Progenitor cell of endocrine pancreas (in vitro differentiated cells): ENCODE results near the gene ITPKC. TPM values are rescaled to one million over a fixed set of nuclear protein-coding genes. Genes with fewer than 3 reads are reported as not detected.
"Not testable (repeated sequence)": the region's sequence is repeated elsewhere in the genome, so short reads cannot be mapped to it uniquely, and the experiment has no call there.

Source experiments
- DNase-seq: peaks from one replicate; pipeline ENCODE4 v3.0.0; 2021; ENCODE audit warnings: low spot score; ENCODE audit not compliant: unreplicated experiment
- H3K27ac Mint-ChIP-seq: 2 replicates; pipeline ENCODE4 v1.8.0; 2021; ENCODE audit warnings: mild to moderate bottlenecking, moderate library complexity, mixed read lengths
- H3K27me3 Mint-ChIP-seq: 2 replicates; pipeline ENCODE4 v1.8.0; 2021; ENCODE audit warnings: mixed read lengths
- H3K36me3 Mint-ChIP-seq: 2 replicates; pipeline ENCODE4 v1.8.0; 2022; ENCODE audit warnings: mixed read lengths; ENCODE audit not compliant: insufficient read depth
- H3K4me1 Mint-ChIP-seq: 2 replicates; pipeline ENCODE4 v1.8.0; 2021; ENCODE audit warnings: low read depth, mixed read lengths
- H3K4me3 Mint-ChIP-seq: 2 replicates; pipeline ENCODE4 v1.8.0; 2021; ENCODE audit warnings: low read depth, mild to moderate bottlenecking, moderate library complexity, mixed read lengths
- H3K9me3 Mint-ChIP-seq: 2 replicates; pipeline ENCODE4 v1.8.0; 2021; ENCODE audit warnings: low read depth, mixed read lengths
- total RNA-seq: library from RNA; stranded (reverse); gene quantifications from 2 replicates; pipeline ENCODE4 v1.2.1, GENCODE V29; 2021
- TF ChIP-seq, protein P1 (sequence below): fragments of 200-600 bp; sonication (generic); IDR thresholded peaks from one replicate; pipeline ENCODE4 v1.5.0; 2021; ENCODE audit warnings: antibody characterized with exemption, mild to moderate bottlenecking; ENCODE audit not compliant: unreplicated experiment

Gene ITPKC
- total RNA-seq, 1 donor from 2014 or later, result 20.1 TPM

DNA sequence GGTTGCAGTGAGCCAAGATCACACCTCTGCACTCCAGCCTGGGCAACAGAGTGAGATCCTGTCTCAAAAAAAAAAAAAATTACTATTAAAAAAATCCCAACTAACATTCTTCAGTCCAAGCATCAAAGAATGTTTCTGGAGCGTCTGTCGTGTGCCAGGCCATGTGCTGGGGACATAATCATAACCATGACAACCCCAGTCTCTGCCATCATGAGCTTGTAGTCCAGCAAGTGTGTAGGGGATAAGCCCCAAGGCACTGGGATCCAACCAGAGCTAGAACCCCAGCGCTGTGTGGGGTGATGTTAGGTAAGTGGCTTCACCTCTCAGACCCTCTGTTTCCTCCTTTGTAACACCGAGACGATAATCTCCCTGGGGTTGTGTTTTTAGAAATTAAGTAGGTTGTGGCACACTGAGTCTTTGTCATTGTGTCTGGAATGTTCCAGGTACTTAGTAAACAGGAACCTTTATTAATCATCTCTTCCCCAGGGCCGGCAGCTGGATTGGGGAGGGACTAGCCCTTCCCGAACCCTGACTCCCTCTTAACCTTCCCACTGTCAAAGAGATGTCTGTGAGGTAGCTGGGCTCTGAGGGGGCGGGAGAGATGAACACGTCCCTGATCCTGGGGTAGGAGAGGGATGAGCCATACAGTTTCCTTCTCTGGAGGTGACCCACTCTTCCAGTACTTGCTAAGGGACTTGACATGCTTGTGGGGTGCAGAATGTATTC lies 5.2 kb downstream of the ITPKC start:
- Mint-ChIP-seq H3K36me3 (peaks cover 19% of the 10 kb centered on the region), H3K4me1 (peaks cover 24% of the 10 kb centered on the region), H3K27ac (peak overlapping the region; percentile 40), H3K9me3 (no peaks in the 10 kb centered on the region), H3K27me3 (no peaks in the 10 kb centered on the region), H3K4me3 (no peak overlapping the region)
- TF ChIP-seq, protein P1, sequence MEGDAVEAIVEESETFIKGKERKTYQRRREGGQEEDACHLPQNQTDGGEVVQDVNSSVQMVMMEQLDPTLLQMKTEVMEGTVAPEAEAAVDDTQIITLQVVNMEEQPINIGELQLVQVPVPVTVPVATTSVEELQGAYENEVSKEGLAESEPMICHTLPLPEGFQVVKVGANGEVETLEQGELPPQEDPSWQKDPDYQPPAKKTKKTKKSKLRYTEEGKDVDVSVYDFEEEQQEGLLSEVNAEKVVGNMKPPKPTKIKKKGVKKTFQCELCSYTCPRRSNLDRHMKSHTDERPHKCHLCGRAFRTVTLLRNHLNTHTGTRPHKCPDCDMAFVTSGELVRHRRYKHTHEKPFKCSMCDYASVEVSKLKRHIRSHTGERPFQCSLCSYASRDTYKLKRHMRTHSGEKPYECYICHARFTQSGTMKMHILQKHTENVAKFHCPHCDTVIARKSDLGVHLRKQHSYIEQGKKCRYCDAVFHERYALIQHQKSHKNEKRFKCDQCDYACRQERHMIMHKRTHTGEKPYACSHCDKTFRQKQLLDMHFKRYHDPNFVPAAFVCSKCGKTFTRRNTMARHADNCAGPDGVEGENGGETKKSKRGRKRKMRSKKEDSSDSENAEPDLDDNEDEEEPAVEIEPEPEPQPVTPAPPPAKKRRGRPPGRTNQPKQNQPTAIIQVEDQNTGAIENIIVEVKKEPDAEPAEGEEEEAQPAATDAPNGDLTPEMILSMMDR, result no peak
- no peak for DNase-seq

DNA sequence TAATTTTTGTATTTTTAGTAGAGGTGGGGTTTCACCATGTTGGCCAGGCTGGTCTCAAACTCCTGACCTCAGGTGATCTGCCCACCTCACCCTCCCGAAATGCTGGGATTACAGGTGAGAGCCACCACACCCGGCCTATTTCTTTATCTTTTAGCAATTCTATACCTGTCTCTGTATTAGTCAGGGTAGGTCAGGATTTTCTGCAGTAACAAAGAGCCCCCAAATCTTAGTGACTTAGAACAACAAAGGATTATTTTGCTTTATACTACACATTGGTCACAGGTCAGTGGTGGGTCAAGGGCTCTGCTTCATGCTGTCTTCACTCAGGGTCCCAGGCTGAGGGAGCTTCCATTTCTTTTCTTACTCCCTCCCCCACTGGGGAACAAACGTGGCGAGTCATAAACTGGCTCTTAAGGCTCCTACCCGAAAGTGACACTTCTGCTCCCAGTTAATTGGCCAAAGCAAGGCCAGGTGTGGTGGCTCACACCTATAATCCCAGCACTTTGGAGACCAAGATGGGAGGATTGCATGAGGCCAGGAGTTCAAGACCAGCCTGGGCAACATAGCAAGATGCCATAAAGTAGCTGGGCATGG lies 6.8 kb downstream of the ITPKC start:
- no peaks in the 10 kb centered on the region for H3K9me3 Mint-ChIP-seq
- DNase-seq, result no peak
- no peaks in the 10 kb centered on the region for H3K27me3 Mint-ChIP-seq
- no peak overlapping the region for H3K27ac Mint-ChIP-seq
- peaks cover 22% of the 10 kb centered on the region for H3K36me3 Mint-ChIP-seq
- peaks cover 19% of the 10 kb centered on the region for H3K4me1 Mint-ChIP-seq
- TF ChIP-seq, protein P1, result no peak
- H3K4me3 Mint-ChIP-seq, result no peak overlapping the region

DNA sequence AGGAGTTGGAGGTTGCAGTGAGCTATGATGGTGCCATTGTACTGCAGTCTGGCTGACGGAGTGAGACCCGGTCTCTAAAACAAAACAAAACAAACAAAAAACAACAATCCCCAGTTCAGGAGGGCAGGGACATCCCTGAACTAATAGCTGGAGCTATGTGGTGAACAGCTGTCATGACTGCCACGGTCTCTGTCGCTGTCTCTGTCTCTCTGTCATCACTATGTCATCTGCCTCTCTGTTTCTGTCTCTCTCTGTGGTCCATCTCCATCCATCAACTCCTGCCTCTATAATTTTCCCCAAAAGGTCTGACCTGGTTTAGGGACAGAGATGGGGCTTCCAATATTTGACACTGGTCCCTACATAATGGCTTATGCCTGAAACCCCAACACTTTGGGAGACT lies 7.4 kb downstream of the ITPKC start:
- Mint-ChIP-seq H3K4me3 (no peak overlapping the region), H3K27me3 (no peaks in the 10 kb centered on the region), H3K27ac (no peak overlapping the region)

DNA sequence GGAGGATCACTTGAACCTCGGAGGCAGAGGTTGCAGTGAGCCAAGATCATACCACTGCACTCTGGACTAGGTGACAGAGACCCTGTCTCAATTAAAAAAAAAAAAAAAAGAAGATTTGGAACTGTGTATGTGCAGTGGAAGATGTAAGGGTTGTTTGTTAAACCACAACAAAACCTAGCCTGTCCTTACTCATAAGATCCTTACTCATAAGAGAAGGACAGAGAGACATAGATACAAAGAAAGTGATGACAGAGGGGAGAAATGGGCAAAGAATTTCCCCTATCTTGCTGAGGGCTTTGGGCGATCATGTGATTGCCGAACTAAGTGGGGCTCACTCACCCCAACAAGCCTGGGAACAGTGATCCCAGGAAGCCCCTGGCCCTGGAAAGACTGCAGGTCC lies 7.9 kb downstream of the ITPKC start:
- no peak for DNase-seq
- TF ChIP-seq, protein P1, result no peak
- peaks cover 22% of the 10 kb centered on the region for H3K36me3 Mint-ChIP-seq
- no peaks in the 10 kb centered on the region for H3K9me3 Mint-ChIP-seq
- peaks cover 13% of the 10 kb centered on the region for H3K4me1 Mint-ChIP-seq
- no peak overlapping the region for H3K27ac Mint-ChIP-seq
- no peaks in the 10 kb centered on the region for H3K27me3 Mint-ChIP-seq
- H3K4me3 Mint-ChIP-seq, result no peak overlapping the region

More for the DNA sequence above, 7.4 kb downstream of the ITPKC start:
- TF ChIP-seq, protein P1, result no peak
- Mint-ChIP-seq H3K9me3 (no peaks in the 10 kb centered on the region), H3K36me3 (peaks cover 22% of the 10 kb centered on the region), H3K4me1 (peaks cover 18% of the 10 kb centered on the region)
- no peak for DNase-seq

DNA sequence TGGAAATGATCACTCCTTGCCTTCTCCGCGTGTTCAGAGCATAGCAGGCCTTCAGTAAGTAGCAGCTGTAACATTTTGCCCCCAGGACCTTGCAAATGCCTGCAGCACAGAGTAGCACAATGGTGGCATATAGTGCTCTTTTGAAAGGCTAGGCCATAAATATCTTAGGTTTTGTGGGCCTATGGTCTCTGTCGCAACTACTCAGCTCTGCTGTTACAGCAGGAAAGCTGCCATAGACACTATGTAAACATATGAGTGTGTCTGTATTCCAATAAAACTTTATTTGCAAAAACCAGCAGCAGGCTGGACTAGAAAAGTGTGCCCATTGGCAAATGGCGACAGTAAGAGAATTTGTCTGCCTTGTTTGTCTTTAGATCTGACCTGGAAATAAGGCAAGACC lies 9.4 kb downstream of the ITPKC start:
- peaks cover 23% of the 10 kb centered on the region for H3K36me3 Mint-ChIP-seq
- H3K4me3 Mint-ChIP-seq, result no peak overlapping the region
- no peaks in the 10 kb centered on the region for H3K9me3 Mint-ChIP-seq
- DNase-seq, result no peak
- no peaks in the 10 kb centered on the region for H3K27me3 Mint-ChIP-seq
- TF ChIP-seq, protein P1, result no peak
- H3K27ac Mint-ChIP-seq, result no peak overlapping the region
- peaks cover 1% of the 10 kb centered on the region for H3K4me1 Mint-ChIP-seq

DNA sequence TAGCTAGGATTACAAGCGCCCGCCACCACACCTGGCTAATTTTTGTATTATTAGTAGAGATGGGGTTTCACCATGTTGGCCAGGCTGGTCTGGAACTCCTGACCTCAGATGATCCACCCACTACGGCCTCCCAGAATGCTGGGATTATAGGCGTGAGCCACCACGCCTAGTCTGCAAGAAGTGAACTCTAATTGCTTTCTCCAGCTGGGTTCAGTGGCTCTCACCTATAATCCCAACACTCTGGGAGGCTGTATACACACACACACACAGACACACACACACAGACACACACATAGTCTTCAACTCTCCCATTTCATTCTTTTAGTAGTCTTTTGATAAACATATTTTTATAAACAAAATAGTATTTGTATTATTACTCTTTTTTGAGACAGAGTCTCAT lies 13.2 kb downstream of the ITPKC start:
- not testable (repeated sequence) for H3K4me1 Mint-ChIP-seq, H3K4me3 Mint-ChIP-seq, H3K27ac Mint-ChIP-seq, H3K9me3 Mint-ChIP-seq, DNase-seq, H3K27me3 Mint-ChIP-seq
- peaks cover 34% of the 10 kb centered on the region for H3K36me3 Mint-ChIP-seq

DNA sequence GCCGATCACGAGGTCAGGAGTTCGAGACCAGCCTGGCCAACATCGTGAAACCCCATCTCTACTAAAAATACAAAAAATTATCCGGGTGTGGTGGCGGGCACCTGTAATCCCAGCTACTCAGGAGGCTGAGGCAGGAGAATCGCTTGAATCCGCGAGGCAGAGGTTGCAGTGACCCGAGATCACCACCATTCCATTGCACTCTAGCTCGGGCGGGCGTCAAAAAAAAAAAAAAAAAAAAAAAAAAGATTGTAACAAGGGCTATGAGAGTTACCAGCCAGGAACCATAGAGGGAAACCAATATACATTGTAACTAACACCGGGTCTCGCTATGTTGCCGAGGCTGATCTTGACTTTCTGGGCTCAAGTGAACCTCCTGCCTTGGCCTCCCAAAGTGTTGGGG lies 15.4 kb downstream of the ITPKC start:
- not testable (repeated sequence) for H3K4me1 Mint-ChIP-seq, H3K4me3 Mint-ChIP-seq, H3K27me3 Mint-ChIP-seq, DNase-seq, H3K27ac Mint-ChIP-seq, H3K9me3 Mint-ChIP-seq
- H3K36me3 Mint-ChIP-seq, result peaks cover 30% of the 10 kb centered on the region
